ENCODE results near the gene SHISA7.

- TF ChIP-seq CTCF (IDR thresholded peaks at IDR 0.05): no peak
- no peak for TF ChIP-seq POLR2AphosphoS5 (IDR thresholded peaks at IDR 0.05; ENCODE audit: low read depth, low read length)
- TF ChIP-seq ZBTB33 (IDR thresholded peaks at IDR 0.05; ENCODE audit: borderline replicate concordance, low read depth): no peak
- no peak for TF ChIP-seq USF2 (IDR thresholded peaks at IDR 0.05; ENCODE audit: borderline replicate concordance, low read depth, low read length)
- TF ChIP-seq EP300 (IDR thresholded peaks at IDR 0.05; ENCODE audit: borderline replicate concordance in 1 of 2, low read depth in 1 of 2, low read length in 1 of 2): no peak
Observed at GRCh38 chr19:55408533-55408872, 34.6 kb downstream of the SHISA7 start.
